ENCODE results near the gene ASPG. TPM values are rescaled to one million over a fixed set of nuclear protein-coding genes. Genes with fewer than 3 reads are reported as not detected.

The ASPG gene
- total RNA-seq, 2 experiments from 2014 or later: not detected

DNA sequence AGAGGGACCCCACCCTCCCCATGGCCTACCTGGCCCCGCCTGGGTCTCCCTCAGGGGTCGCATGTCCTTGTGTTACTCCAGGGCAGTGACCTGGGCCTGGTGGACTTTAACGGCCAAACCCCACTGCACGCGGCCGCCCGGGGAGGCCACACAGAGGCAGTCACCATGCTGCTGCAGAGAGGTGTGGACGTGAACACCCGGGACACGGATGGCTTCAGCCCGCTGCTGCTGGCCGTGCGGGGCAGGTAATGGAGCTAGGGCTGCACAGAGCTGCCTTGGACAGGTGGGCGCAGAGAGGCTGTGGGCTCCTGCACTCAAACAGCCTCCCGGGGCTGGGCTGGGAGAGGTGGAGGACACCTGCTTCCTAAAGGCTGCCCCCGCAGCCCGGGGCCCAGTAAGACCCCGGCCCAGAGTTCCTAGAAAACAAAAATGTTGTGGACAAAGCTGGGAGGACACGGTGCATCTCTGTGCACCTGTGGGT lies 21.6 kb downstream of the ASPG start:
- Histone ChIP-seq H3K27ac (ENCODE audit: low read depth, low read length, poor library complexity, severe bottlenecking) (no peak overlapping the region), H3K9me3 (ENCODE audit: low read length) (no peaks in the 10 kb centered on the region), H3K4me2 (ENCODE audit: low read length) (no peak overlapping the region), H3K4me1 (ENCODE audit: insufficient read depth, low read length, poor library complexity, severe bottlenecking) (no peaks in the 10 kb centered on the region), H3K79me2 (ENCODE audit: insufficient read depth, low read depth, low read length) (no peaks in the 10 kb centered on the region), H3K9me2 (ENCODE audit: insufficient read depth, low read length) (no peaks in the 10 kb centered on the region), H3K36me3 (ENCODE audit: insufficient read depth, low read length) (no peaks in the 10 kb centered on the region), H2AFZ (ENCODE audit: low read length) (no peak overlapping the region), H4K20me1 (ENCODE audit: insufficient read depth, low read length) (no peaks in the 10 kb centered on the region), H3K4me3 (ENCODE audit: low read depth, low read length, poor library complexity, severe bottlenecking) (no peak overlapping the region)
- CTCF ChIA-PET (ENCODE audit: unreplicated experiment): no interaction called here
- POLR2A ChIA-PET: no interaction called here
- no peak for TF ChIP-seq EZH2phosphoT487 (IDR thresholded peaks at IDR 0.05; ENCODE audit: borderline replicate concordance, low read depth, low read length)
- TF ChIP-seq, protein P1, sequence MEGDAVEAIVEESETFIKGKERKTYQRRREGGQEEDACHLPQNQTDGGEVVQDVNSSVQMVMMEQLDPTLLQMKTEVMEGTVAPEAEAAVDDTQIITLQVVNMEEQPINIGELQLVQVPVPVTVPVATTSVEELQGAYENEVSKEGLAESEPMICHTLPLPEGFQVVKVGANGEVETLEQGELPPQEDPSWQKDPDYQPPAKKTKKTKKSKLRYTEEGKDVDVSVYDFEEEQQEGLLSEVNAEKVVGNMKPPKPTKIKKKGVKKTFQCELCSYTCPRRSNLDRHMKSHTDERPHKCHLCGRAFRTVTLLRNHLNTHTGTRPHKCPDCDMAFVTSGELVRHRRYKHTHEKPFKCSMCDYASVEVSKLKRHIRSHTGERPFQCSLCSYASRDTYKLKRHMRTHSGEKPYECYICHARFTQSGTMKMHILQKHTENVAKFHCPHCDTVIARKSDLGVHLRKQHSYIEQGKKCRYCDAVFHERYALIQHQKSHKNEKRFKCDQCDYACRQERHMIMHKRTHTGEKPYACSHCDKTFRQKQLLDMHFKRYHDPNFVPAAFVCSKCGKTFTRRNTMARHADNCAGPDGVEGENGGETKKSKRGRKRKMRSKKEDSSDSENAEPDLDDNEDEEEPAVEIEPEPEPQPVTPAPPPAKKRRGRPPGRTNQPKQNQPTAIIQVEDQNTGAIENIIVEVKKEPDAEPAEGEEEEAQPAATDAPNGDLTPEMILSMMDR (conservative IDR thresholded peaks at IDR 0.05; ENCODE audit: low read length): no peak
- no TSS peak for BruUV-seq (replicated peaks)
- no peak for DNase-seq (ENCODE audit: low spot score)
- intact Hi-C loops (cut with micrococcal nuclease; ENCODE audit: unreplicated experiment): no loop called here

DNA sequence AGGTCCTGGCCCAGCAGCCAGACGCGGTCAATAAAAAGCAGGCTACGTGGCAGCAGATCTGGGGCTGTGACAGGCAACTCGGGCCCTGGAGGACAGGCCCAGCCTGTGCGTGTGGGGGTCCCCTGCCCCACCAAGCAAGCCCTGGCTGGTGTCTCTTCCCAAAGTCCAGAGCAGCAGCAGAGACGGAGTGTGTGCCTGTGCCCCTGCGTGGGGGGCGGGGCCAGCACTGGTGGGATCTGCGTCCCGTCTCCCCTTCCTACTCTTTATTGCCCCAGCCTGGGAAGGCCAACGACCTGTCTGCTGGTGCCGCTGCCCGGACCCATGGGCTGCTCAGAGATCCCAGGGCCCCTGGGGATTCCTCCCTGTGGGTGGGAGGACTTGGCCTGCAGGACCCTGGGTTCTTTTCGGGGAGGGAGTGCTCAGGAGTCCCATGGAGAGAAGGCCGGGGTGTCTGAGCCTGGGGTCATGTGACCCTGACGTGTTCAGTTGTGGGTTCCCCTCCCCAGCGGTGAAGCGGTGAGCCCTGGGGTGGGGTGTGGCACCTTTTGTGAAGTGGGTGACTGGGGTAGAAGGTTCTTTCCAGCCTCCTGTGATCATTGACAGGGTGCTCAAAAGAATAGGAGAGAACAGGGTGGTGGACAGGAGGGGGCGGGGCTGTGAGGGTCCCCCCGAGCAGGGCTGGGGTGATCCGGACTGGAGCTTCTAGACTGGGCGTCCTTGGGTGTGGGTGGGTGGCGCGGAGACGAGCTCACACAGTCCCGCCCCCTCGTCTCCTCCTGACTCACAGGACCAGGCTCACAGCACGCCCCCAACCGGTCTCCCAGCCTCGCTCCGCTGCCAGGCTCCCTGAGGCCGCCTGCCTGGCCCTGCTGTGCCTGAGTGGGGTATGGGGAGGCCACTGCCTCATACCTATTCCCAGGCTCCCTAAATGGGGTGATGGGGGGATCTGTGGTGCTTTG lies 22.4 kb downstream of the ASPG start:
- intact Hi-C loops (cut with micrococcal nuclease; ENCODE audit: unreplicated experiment): no loop called here
- no peak for DNase-seq (ENCODE audit: low spot score)
- H4K20me1 ChIP-seq (ENCODE audit: insufficient read depth, low read length): no peaks in the 10 kb centered on the region
- H3K4me3 ChIP-seq (ENCODE audit: low read depth, low read length, poor library complexity, severe bottlenecking): no peak overlapping the region
- no peaks in the 10 kb centered on the region for H3K36me3 ChIP-seq (ENCODE audit: insufficient read depth, low read length)
- TF ChIP-seq, protein P1 (conservative IDR thresholded peaks at IDR 0.05; ENCODE audit: low read length): no peak
- no peaks in the 10 kb centered on the region for H3K9me3 ChIP-seq (ENCODE audit: low read length)
- no peaks in the 10 kb centered on the region for H3K4me1 ChIP-seq (ENCODE audit: insufficient read depth, low read length, poor library complexity, severe bottlenecking)
- ChIA-PET CTCF (ENCODE audit: unreplicated experiment) (no interaction called here), POLR2A (no interaction called here)
- H3K9me2 ChIP-seq (ENCODE audit: insufficient read depth, low read length): no peaks in the 10 kb centered on the region
- BruUV-seq (replicated peaks): no TSS peak
- H2AFZ ChIP-seq (ENCODE audit: low read length): no peak overlapping the region
- no peaks in the 10 kb centered on the region for H3K79me2 ChIP-seq (ENCODE audit: insufficient read depth, low read depth, low read length)
- H3K27ac ChIP-seq (ENCODE audit: low read depth, low read length, poor library complexity, severe bottlenecking): no peak overlapping the region
- H3K4me2 ChIP-seq (ENCODE audit: low read length): no peak overlapping the region

Measured in OCI-LY7 (cell line).